HEK293T (cell line): ENCODE results near the gene MBL2.

ENCODE experiments used
- ARNT ChIP-seq: fragments of 450-650 bp; IDR thresholded peaks from 2 replicates; pipeline ENCODE4 v1.6.1; 2017; ENCODE audit warnings: mild to moderate bottlenecking
- BHLHE40 ChIP-seq: fragments of 450-650 bp; IDR thresholded peaks from 2 replicates; pipeline ENCODE4 v1.6.1; 2016; ENCODE audit warnings: mild to moderate bottlenecking, moderate library complexity, borderline replicate concordance
- CTBP1 ChIP-seq: fragments of 450-650 bp; IDR thresholded peaks from 2 replicates; pipeline ENCODE4 v1.6.1; 2016; ENCODE audit warnings: borderline replicate concordance
- ELF4 ChIP-seq: fragments of 450-650 bp; IDR thresholded peaks from 2 replicates; pipeline ENCODE4 v1.6.1; 2017; ENCODE audit warnings: antibody characterized with exemption
- FOXK2 ChIP-seq: fragments of 450-650 bp; IDR thresholded peaks from 2 replicates; pipeline ENCODE4 v1.6.1; 2016; ENCODE audit warnings: mild to moderate bottlenecking
- FOXM1 ChIP-seq: fragments of 450-650 bp; IDR thresholded peaks from 2 replicates; pipeline ENCODE4 v1.6.1; 2017; ENCODE audit warnings: mild to moderate bottlenecking, borderline replicate concordance
- L3MBTL2 ChIP-seq: fragments of 450-650 bp; conservative IDR thresholded peaks from 2 replicates; pipeline ENCODE4 v1.6.1; 2016; ENCODE audit warnings: mild to moderate bottlenecking
- NFRKB ChIP-seq: fragments of 450-650 bp; IDR thresholded peaks from 2 replicates; pipeline ENCODE4 v1.6.1; 2016; ENCODE audit warnings: mild to moderate bottlenecking, moderate library complexity
- PKNOX1 ChIP-seq: fragments of 450-650 bp; IDR thresholded peaks from 2 replicates; pipeline ENCODE4 v1.6.1; 2016
- SP1 ChIP-seq: fragments of 450-650 bp; IDR thresholded peaks from 2 replicates; pipeline ENCODE4 v1.6.1; 2017
- SUZ12 ChIP-seq: fragments of 450-650 bp; IDR thresholded peaks from 2 replicates; pipeline ENCODE4 v1.6.1; 2016; ENCODE audit warnings: mild to moderate bottlenecking
- TARDBP ChIP-seq: fragments of 450-650 bp; IDR thresholded peaks from 2 replicates; pipeline ENCODE4 v1.6.1; 2016
- ZNF384 ChIP-seq: fragments of 450-650 bp; IDR thresholded peaks from 2 replicates; pipeline ENCODE4 v1.6.1; 2016

- TF ChIP-seq PKNOX1 (no peak), ZNF384 (no peak), SP1 (no peak), ARNT (no peak), BHLHE40 (no peak), L3MBTL2 (no peak), TARDBP (no peak), FOXM1 (no peak), ELF4 (no peak), FOXK2 (no peak), CTBP1 (no peak), NFRKB (no peak), SUZ12 (no peak)
These were observed 12.8 kb upstream of the MBL2 start for GRCh38 chr10:52785418-52785817.
